ENCODE results near the gene CA10.

Gene CA10

GRCh38 chr17:51819341-51820219, 338.9 kb downstream of the CA10 start:
- DNase-seq (ENCODE audit: low read depth in 2 of 2): no peak

- DNase-seq (ENCODE audit: low read depth in 2 of 2): no peak
Observed at GRCh38 chr17:51818777-51819176, 339.7 kb downstream of the CA10 start.

- no peak for DNase-seq (ENCODE audit: low read depth in 2 of 2)
Observed at GRCh38 chr17:51817955-51818354, 340.6 kb downstream of the CA10 start.

- no peak for DNase-seq (ENCODE audit: low read depth in 2 of 2)
Observed at GRCh38 chr17:51817117-51817516, 341.4 kb downstream of the CA10 start.

- no peak for DNase-seq (ENCODE audit: low read depth in 2 of 2)
Observed at GRCh38 chr17:51815097-51815496, 343.4 kb downstream of the CA10 start.

GRCh38 chr17:51814521-51814920, 344.0 kb downstream of the CA10 start:
- no peak for DNase-seq (ENCODE audit: low read depth in 2 of 2)

- DNase-seq (ENCODE audit: low read depth in 2 of 2): no peak
Observed at GRCh38 chr17:51813784-51814174, 344.7 kb downstream of the CA10 start.

- DNase-seq (ENCODE audit: low read depth in 2 of 2): no peak
Observed at GRCh38 chr17:51813140-51813783, 345.3 kb downstream of the CA10 start.

- no peak for DNase-seq (ENCODE audit: low read depth in 2 of 2)
Observed at GRCh38 chr17:51807460-51807859, 351.1 kb downstream of the CA10 start.

- no peak for DNase-seq (ENCODE audit: low read depth in 2 of 2)
Observed at GRCh38 chr17:51805765-51806164, 352.7 kb downstream of the CA10 start.

- DNase-seq (ENCODE audit: low read depth in 2 of 2): no peak
Observed at GRCh38 chr17:51805185-51805584, 353.3 kb downstream of the CA10 start.

GRCh38 chr17:51803161-51803560, 355.4 kb downstream of the CA10 start:
- DNase-seq (ENCODE audit: low read depth in 2 of 2): no peak

GRCh38 chr17:51802544-51802943, 356.0 kb downstream of the CA10 start:
- no peak for DNase-seq (ENCODE audit: low read depth in 2 of 2)

- DNase-seq (ENCODE audit: low read depth in 2 of 2): no peak
Observed at GRCh38 chr17:51801626-51802025, 356.9 kb downstream of the CA10 start.

GRCh38 chr17:51799981-51800380, 358.5 kb downstream of the CA10 start:
- no peak for DNase-seq (ENCODE audit: low read depth in 2 of 2)

- DNase-seq (ENCODE audit: low read depth in 2 of 2): no peak
Observed at GRCh38 chr17:51799240-51799639, 359.3 kb downstream of the CA10 start.

- no peak for DNase-seq (ENCODE audit: low read depth in 2 of 2)
Observed at GRCh38 chr17:51797150-51797549, 361.4 kb downstream of the CA10 start.

GRCh38 chr17:51796026-51796425, 362.5 kb downstream of the CA10 start:
- no peak for DNase-seq (ENCODE audit: low read depth in 2 of 2)

GRCh38 chr17:51795401-51795800, 363.1 kb downstream of the CA10 start:
- DNase-seq (ENCODE audit: low read depth in 2 of 2): no peak

- DNase-seq (ENCODE audit: low read depth in 2 of 2): no peak
Observed at GRCh38 chr17:51794466-51794865, 364.0 kb downstream of the CA10 start.

- no peak for DNase-seq (ENCODE audit: low read depth in 2 of 2)
Observed at GRCh38 chr17:51793686-51794085, 364.8 kb downstream of the CA10 start.

GRCh38 chr17:51778842-51779241, 379.7 kb downstream of the CA10 start:
- no peak for DNase-seq (ENCODE audit: low read depth in 2 of 2)

- DNase-seq (ENCODE audit: low read depth in 2 of 2): no peak
Observed at GRCh38 chr17:51770027-51770759, 388.3 kb downstream of the CA10 start.
